WTC11 (cell line): ENCODE results near the gene PPEF2. TPM values are rescaled to one million over a fixed set of nuclear protein-coding genes. Genes with fewer than 3 reads are reported as not detected.

Source experiments
- ATAC-seq: fragments of 200-7000 bp; cut with Tn5 transposase; 2 replicates; pipeline ENCODE4 v1.10.0; 2021; ENCODE audit warnings: mild to moderate bottlenecking, moderate library complexity
- CTCF ChIA-PET: fragments of 300-600 bp; sonication (Branson Sonifier 250); formaldehyde crosslinking; loops from one replicate; lab custom pipeline; 2021; ENCODE audit warnings: antibody characterized with exemption; lab: Charles Lee
- POLR2A ChIA-PET: fragments of 350-600 bp; sonication (Branson Sonifier 250); formaldehyde crosslinking; loops from one replicate; lab custom pipeline; 2021; ENCODE audit warnings: antibody characterized with exemption; lab: Charles Lee
- DNase-seq: peaks from one replicate; pipeline ENCODE4 v3.0.0; 2021; ENCODE audit warnings: low spot score
- H3K27ac Mint-ChIP-seq: 2 replicates; pipeline ENCODE4 v1.8.0; 2021; ENCODE audit warnings: mixed read lengths
- H3K27me3 Mint-ChIP-seq: 2 replicates; pipeline ENCODE4 v1.8.0; 2021; ENCODE audit warnings: low read depth, mild to moderate bottlenecking, moderate library complexity, mixed read lengths
- H3K36me3 Mint-ChIP-seq: 2 replicates; pipeline ENCODE4 v1.8.0; 2021; ENCODE audit warnings: mixed read lengths
- H3K4me1 Mint-ChIP-seq: 2 replicates; pipeline ENCODE4 v1.8.0; 2022; ENCODE audit warnings: mixed read lengths
- H3K4me3 Mint-ChIP-seq: 2 replicates; pipeline ENCODE4 v1.8.0; 2021; ENCODE audit warnings: mild to moderate bottlenecking, moderate library complexity, mixed read lengths
- H3K9me3 Mint-ChIP-seq: 2 replicates; pipeline ENCODE4 v1.8.0; 2021; ENCODE audit warnings: mixed read lengths
- ELF4 ChIP-seq: sonication (generic); formaldehyde crosslinking; IDR thresholded peaks from 2 replicates; pipeline ENCODE4 v1.8.1; 2022; ENCODE audit warnings: low read depth, mild to moderate bottlenecking, moderate library complexity, missing genetic modification reagents
- ETV6 ChIP-seq: sonication (generic); formaldehyde crosslinking; IDR thresholded peaks from 2 replicates; pipeline ENCODE4 v1.8.1; 2022; ENCODE audit warnings: mild to moderate bottlenecking, missing genetic modification reagents
- GABPB1 ChIP-seq: sonication (generic); formaldehyde crosslinking; IDR thresholded peaks from 2 replicates; pipeline ENCODE4 v1.8.1; 2023; ENCODE audit warnings: mild to moderate bottlenecking, missing genetic modification reagents
- KAT7 ChIP-seq: sonication (generic); formaldehyde crosslinking; IDR thresholded peaks from 2 replicates; pipeline ENCODE4 v1.8.1; 2023; ENCODE audit warnings: missing genetic modification reagents, mild to moderate bottlenecking, borderline replicate concordance
- MXD4 ChIP-seq: fragments of 250-450 bp; sonication (Bioruptor Pico); IDR thresholded peaks from 2 replicates; pipeline ENCODE4 v1.8.0; 2021; ENCODE audit warnings: mild to moderate bottlenecking, moderate library complexity, borderline replicate concordance
- NR3C1 ChIP-seq: sonication (generic); formaldehyde crosslinking; conservative IDR thresholded peaks from 2 replicates; pipeline ENCODE4 v1.8.1; 2023; ENCODE audit warnings: low read depth, mild to moderate bottlenecking, missing genetic modification reagents
- TEAD1 ChIP-seq: sonication (generic); formaldehyde crosslinking; IDR thresholded peaks from 2 replicates; pipeline ENCODE4 v1.8.0; 2022; ENCODE audit warnings: mild to moderate bottlenecking, missing genetic modification reagents
- TEAD4 ChIP-seq: sonication (generic); formaldehyde crosslinking; IDR thresholded peaks from 2 replicates; pipeline ENCODE4 v1.8.0; 2022; ENCODE audit warnings: mild to moderate bottlenecking, missing genetic modification reagents
- ZNF121 ChIP-seq: sonication (generic); formaldehyde crosslinking; IDR thresholded peaks from 2 replicates; pipeline ENCODE4 v1.8.0; 2023; ENCODE audit warnings: missing genetic modification reagents
- ZNF219 ChIP-seq: sonication (generic); formaldehyde crosslinking; IDR thresholded peaks from 2 replicates; pipeline ENCODE4 v1.8.0; 2023; ENCODE audit warnings: missing genetic modification reagents, mild to moderate bottlenecking, borderline replicate concordance
- ZNF671 ChIP-seq: fragments of 250-450 bp; sonication (Bioruptor Pico); IDR thresholded peaks from 2 replicates; pipeline ENCODE4 v1.8.0; 2021; ENCODE audit warnings: mild to moderate bottlenecking
- total RNA-seq: library from RNA; stranded (reverse); gene quantifications from 3 replicates; pipeline ENCODE4 v1.2.3, GENCODE V29; 2021
- TF ChIP-seq, protein P1 (sequence below): sonication (generic); formaldehyde crosslinking; IDR thresholded peaks from 2 replicates; pipeline ENCODE4 v1.8.1; 2023; ENCODE audit warnings: mild to moderate bottlenecking, missing genetic modification reagents
- TF ChIP-seq, protein P2 (sequence below): fragments of 250-450 bp; sonication (Bioruptor Pico); IDR thresholded peaks from 2 replicates; pipeline ENCODE4 v1.9.0; 2021; ENCODE audit warnings: mild to moderate bottlenecking, borderline replicate concordance
- TF ChIP-seq, protein P3 (sequence below): sonication (generic); formaldehyde crosslinking; IDR thresholded peaks from 2 replicates; pipeline ENCODE4 v1.8.1; 2023; ENCODE audit warnings: mild to moderate bottlenecking, missing genetic modification reagents
- TF ChIP-seq, protein P4 (sequence below): fragments of 250-450 bp; sonication (Bioruptor Pico); IDR thresholded peaks from 2 replicates; pipeline ENCODE4 v1.8.0; 2021; ENCODE audit warnings: mild to moderate bottlenecking
- TF ChIP-seq, protein P5 (sequence below): sonication (generic); formaldehyde crosslinking; IDR thresholded peaks from 2 replicates; pipeline ENCODE4 v1.8.0; 2022; ENCODE audit warnings: mild to moderate bottlenecking, missing genetic modification reagents
- TF ChIP-seq, protein P6 (sequence below): sonication (generic); formaldehyde crosslinking; IDR thresholded peaks from 2 replicates; pipeline ENCODE4 v1.8.0; 2022; ENCODE audit warnings: mild to moderate bottlenecking, missing genetic modification reagents
- TF ChIP-seq, protein P7 (sequence below): sonication (generic); formaldehyde crosslinking; IDR thresholded peaks from 2 replicates; pipeline ENCODE4 v1.8.0; 2022; ENCODE audit warnings: missing genetic modification reagents
- TF ChIP-seq, protein P8 (sequence below): sonication (generic); formaldehyde crosslinking; conservative IDR thresholded peaks from 2 replicates; pipeline ENCODE4 v1.8.1; 2022; ENCODE audit warnings: mild to moderate bottlenecking, missing genetic modification reagents

PPEF2 gene
- total RNA-seq, 1 experiment from 2014 or later: not detected

DNA sequence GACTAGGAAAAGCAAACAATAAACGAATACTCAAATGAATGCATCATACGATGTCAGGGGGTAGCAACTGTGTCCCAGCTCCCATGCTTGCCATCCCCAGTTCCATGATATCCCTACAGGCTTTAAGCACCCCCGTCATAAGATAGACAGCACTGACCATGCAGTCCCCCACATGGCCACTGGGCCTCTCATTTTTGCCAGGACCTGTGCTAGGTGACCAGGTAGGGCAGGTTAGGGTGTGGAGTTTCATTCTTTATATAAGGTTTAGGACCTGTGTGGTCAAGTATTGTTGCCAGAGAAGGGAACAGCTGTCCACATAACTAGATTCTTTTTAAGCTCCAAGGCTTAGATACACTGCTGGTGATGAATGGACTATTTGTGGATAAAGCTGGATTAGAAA, 9.7 kb downstream of the PPEF2 start (continued):
- TF ChIP-seq, protein P1, sequence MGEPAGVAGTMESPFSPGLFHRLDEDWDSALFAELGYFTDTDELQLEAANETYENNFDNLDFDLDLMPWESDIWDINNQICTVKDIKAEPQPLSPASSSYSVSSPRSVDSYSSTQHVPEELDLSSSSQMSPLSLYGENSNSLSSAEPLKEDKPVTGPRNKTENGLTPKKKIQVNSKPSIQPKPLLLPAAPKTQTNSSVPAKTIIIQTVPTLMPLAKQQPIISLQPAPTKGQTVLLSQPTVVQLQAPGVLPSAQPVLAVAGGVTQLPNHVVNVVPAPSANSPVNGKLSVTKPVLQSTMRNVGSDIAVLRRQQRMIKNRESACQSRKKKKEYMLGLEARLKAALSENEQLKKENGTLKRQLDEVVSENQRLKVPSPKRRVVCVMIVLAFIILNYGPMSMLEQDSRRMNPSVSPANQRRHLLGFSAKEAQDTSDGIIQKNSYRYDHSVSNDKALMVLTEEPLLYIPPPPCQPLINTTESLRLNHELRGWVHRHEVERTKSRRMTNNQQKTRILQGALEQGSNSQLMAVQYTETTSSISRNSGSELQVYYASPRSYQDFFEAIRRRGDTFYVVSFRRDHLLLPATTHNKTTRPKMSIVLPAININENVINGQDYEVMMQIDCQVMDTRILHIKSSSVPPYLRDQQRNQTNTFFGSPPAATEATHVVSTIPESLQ (CRISPR knock-in tag): no peak
- TF ChIP-seq, protein P2, sequence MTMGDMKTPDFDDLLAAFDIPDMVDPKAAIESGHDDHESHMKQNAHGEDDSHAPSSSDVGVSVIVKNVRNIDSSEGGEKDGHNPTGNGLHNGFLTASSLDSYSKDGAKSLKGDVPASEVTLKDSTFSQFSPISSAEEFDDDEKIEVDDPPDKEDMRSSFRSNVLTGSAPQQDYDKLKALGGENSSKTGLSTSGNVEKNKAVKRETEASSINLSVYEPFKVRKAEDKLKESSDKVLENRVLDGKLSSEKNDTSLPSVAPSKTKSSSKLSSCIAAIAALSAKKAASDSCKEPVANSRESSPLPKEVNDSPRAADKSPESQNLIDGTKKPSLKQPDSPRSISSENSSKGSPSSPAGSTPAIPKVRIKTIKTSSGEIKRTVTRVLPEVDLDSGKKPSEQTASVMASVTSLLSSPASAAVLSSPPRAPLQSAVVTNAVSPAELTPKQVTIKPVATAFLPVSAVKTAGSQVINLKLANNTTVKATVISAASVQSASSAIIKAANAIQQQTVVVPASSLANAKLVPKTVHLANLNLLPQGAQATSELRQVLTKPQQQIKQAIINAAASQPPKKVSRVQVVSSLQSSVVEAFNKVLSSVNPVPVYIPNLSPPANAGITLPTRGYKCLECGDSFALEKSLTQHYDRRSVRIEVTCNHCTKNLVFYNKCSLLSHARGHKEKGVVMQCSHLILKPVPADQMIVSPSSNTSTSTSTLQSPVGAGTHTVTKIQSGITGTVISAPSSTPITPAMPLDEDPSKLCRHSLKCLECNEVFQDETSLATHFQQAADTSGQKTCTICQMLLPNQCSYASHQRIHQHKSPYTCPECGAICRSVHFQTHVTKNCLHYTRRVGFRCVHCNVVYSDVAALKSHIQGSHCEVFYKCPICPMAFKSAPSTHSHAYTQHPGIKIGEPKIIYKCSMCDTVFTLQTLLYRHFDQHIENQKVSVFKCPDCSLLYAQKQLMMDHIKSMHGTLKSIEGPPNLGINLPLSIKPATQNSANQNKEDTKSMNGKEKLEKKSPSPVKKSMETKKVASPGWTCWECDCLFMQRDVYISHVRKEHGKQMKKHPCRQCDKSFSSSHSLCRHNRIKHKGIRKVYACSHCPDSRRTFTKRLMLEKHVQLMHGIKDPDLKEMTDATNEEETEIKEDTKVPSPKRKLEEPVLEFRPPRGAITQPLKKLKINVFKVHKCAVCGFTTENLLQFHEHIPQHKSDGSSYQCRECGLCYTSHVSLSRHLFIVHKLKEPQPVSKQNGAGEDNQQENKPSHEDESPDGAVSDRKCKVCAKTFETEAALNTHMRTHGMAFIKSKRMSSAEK (CRISPR knock-in tag): no peak
- TF ChIP-seq, protein P3, sequence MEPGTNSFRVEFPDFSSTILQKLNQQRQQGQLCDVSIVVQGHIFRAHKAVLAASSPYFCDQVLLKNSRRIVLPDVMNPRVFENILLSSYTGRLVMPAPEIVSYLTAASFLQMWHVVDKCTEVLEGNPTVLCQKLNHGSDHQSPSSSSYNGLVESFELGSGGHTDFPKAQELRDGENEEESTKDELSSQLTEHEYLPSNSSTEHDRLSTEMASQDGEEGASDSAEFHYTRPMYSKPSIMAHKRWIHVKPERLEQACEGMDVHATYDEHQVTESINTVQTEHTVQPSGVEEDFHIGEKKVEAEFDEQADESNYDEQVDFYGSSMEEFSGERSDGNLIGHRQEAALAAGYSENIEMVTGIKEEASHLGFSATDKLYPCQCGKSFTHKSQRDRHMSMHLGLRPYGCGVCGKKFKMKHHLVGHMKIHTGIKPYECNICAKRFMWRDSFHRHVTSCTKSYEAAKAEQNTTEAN: no peak
- TF ChIP-seq ETV6 (CRISPR knock-in tag) (no peak), TEAD1 (CRISPR knock-in tag) (no peak), KAT7 (CRISPR knock-in tag) (no peak)
- TF ChIP-seq, protein P4, sequence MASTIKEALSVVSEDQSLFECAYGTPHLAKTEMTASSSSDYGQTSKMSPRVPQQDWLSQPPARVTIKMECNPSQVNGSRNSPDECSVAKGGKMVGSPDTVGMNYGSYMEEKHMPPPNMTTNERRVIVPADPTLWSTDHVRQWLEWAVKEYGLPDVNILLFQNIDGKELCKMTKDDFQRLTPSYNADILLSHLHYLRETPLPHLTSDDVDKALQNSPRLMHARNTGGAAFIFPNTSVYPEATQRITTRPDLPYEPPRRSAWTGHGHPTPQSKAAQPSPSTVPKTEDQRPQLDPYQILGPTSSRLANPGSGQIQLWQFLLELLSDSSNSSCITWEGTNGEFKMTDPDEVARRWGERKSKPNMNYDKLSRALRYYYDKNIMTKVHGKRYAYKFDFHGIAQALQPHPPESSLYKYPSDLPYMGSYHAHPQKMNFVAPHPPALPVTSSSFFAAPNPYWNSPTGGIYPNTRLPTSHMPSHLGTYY: no peak
- TF ChIP-seq, all 79 proteins: peak for 0

DNA sequence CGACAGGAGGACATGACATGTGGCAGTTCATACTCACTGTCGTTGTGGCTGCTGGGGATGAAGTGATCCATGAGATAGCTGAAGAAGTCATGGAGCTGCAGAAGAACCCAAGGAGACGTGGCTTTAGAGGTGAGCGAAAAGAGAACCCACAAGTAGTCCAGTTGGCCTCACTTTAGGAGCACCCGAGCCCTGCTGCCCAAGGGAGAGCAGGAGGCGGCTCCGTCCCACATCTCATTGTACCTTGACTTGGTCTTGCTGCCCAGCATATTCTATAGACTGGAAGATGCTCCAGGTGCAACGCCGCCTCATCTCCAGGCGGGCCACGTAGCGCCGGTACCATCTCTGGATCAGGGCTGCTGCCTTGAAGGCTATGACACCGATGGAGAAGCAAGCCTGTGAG, 10.6 kb downstream of the PPEF2 start:
- H3K4me3 Mint-ChIP-seq: no peak overlapping the region
- ATAC-seq (no peak), DNase-seq (no peak)
- no peak overlapping the region for H3K27ac Mint-ChIP-seq
- no peaks in the 10 kb centered on the region for H3K36me3 Mint-ChIP-seq
- H3K4me1 Mint-ChIP-seq: no peaks in the 10 kb centered on the region
- POLR2A ChIA-PET: no interaction called here
- H3K27me3 Mint-ChIP-seq: no peaks in the 10 kb centered on the region
- CTCF ChIA-PET: interaction anchor here (1.0 kb wide), 1 partner anchor 23 kb away, joined by 4 read pairs; no protein-coding TSS in a partner anchor
- peaks cover 3% of the 10 kb centered on the region for H3K9me3 Mint-ChIP-seq
- TF ChIP-seq, protein P5, sequence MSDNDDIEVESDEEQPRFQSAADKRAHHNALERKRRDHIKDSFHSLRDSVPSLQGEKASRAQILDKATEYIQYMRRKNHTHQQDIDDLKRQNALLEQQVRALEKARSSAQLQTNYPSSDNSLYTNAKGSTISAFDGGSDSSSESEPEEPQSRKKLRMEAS (CRISPR knock-in tag): no peak
- no peak for TF ChIP-seq ZNF121 (CRISPR knock-in tag)
- no peak for TF ChIP-seq NR3C1
- TF ChIP-seq, protein P6, sequence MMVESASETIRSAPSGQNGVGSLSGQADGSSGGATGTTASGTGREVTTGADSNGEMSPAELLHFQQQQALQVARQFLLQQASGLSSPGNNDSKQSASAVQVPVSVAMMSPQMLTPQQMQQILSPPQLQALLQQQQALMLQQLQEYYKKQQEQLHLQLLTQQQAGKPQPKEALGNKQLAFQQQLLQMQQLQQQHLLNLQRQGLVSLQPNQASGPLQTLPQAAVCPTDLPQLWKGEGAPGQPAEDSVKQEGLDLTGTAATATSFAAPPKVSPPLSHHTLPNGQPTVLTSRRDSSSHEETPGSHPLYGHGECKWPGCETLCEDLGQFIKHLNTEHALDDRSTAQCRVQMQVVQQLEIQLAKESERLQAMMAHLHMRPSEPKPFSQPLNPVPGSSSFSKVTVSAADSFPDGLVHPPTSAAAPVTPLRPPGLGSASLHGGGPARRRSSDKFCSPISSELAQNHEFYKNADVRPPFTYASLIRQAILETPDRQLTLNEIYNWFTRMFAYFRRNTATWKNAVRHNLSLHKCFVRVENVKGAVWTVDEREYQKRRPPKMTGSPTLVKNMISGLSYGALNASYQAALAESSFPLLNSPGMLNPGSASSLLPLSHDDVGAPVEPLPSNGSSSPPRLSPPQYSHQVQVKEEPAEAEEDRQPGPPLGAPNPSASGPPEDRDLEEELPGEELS (CRISPR knock-in tag): no peak
- TF ChIP-seq ELF4 (CRISPR knock-in tag): no peak
- TF ChIP-seq, protein P7, sequence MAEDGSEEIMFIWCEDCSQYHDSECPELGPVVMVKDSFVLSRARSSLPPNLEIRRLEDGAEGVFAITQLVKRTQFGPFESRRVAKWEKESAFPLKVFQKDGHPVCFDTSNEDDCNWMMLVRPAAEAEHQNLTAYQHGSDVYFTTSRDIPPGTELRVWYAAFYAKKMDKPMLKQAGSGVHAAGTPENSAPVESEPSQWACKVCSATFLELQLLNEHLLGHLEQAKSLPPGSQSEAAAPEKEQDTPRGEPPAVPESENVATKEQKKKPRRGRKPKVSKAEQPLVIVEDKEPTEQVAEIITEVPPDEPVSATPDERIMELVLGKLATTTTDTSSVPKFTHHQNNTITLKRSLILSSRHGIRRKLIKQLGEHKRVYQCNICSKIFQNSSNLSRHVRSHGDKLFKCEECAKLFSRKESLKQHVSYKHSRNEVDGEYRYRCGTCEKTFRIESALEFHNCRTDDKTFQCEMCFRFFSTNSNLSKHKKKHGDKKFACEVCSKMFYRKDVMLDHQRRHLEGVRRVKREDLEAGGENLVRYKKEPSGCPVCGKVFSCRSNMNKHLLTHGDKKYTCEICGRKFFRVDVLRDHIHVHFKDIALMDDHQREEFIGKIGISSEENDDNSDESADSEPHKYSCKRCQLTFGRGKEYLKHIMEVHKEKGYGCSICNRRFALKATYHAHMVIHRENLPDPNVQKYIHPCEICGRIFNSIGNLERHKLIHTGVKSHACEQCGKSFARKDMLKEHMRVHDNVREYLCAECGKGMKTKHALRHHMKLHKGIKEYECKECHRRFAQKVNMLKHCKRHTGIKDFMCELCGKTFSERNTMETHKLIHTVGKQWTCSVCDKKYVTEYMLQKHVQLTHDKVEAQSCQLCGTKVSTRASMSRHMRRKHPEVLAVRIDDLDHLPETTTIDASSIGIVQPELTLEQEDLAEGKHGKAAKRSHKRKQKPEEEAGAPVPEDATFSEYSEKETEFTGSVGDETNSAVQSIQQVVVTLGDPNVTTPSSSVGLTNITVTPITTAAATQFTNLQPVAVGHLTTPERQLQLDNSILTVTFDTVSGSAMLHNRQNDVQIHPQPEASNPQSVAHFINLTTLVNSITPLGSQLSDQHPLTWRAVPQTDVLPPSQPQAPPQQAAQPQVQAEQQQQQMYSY (CRISPR knock-in tag): no peak
- TF ChIP-seq, protein P8, sequence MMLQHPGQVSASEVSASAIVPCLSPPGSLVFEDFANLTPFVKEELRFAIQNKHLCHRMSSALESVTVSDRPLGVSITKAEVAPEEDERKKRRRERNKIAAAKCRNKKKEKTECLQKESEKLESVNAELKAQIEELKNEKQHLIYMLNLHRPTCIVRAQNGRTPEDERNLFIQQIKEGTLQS (CRISPR knock-in tag): no peak
- TF ChIP-seq, protein P1 (CRISPR knock-in tag): no peak
- TF ChIP-seq MXD4 (CRISPR knock-in tag): no peak
- TF ChIP-seq TEAD4 (CRISPR knock-in tag): no peak
- no peak for TF ChIP-seq ZNF219 (CRISPR knock-in tag)
- no peak for TF ChIP-seq GABPB1 (CRISPR knock-in tag)
- TF ChIP-seq ZNF671: no peak
